Transverse colon (tissue), 4 donors: ENCODE results near the gene NMB.

ENCODE experiments used
- CTCF ChIP-seq, 5 experiments: fragments of 200-600 bp in 3 of 5; fragments of 450-650 bp in 2 of 5; sonication (generic) in 3 of 5; IDR thresholded peaks; 1 replicate in 2 of 5; 2 replicates in 3 of 5; pipeline ENCODE4 v1.5.1; 2016 to 2017; ENCODE audit warnings: antibody characterized with exemption in 5 of 5, inconsistent platforms in 3 of 5, mild to moderate bottlenecking in 2 of 5, moderate library complexity in 1 of 5
- EP300 ChIP-seq: sonication (generic); formaldehyde crosslinking; IDR thresholded peaks from one replicate; pipeline ENCODE4 v1.6.1; 2017; ENCODE audit warnings: antibody characterized with exemption, low read depth
- POLR2A ChIP-seq: fragments of 450-650 bp; IDR thresholded peaks from one replicate; pipeline ENCODE4 v1.6.1; 2016; ENCODE audit warnings: antibody characterized with exemption, mild to moderate bottlenecking, moderate library complexity
- POLR2AphosphoS5 ChIP-seq, 3 donors: sonication (generic); formaldehyde crosslinking; IDR thresholded peaks; one replicate each; pipeline ENCODE4 v1.6.1; 2016; ENCODE audit warnings: antibody characterized with exemption in 3 of 3

- TF ChIP-seq CTCF (IDR thresholded peaks at IDR 0.05) (no peak), EP300 (no peak), POLR2A (no peak), POLR2AphosphoS5 (IDR thresholded peaks at IDR 0.05) (no peak)
These were observed 31.9 kb upstream of the NMB start for GRCh38 chr15:84689858-84690257.
